Measurements from ENCODE around the gene TMEM87A.

TMEM87A gene

DNA sequence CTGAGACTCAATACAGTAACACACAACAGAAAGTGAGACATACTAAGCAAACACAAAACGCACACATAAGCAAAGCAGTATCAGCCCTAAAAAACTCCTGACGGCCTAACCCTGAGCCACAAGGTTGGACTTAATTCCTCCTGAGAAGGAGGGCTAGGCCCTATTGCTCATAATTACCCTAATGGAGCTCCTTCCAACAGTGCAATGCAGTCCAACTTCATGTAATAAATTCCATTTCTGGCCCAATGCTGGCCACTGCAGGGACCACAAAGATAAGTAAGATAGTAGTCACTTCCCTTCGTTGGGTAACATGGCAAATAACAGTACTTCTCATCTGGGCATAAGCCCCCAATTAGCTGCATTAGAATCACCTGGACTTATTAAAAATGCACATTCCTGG is 69.3 kb downstream of the TMEM87A start:
- DNase-seq (ENCODE audit: low read depth) = peak; percentile 3

DNA sequence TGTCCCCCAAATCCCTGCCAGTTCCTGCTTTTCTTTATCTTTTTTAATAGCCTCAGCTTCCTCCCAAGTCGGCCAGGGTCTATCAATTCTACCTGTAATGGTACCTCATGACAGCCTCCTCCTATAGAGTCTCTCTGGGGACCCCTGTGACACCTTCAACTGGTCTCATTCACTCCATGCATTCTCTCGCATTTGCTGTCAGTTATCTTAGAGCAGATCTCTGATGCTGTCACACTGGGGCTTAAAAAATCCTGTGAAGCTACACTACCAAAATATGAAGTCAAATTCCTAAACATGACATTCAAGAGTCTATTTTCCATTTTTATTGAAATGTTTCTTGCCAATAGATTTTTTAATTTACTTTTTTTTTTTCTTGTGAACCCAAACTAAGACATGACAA is 70.6 kb downstream of the TMEM87A start:
- DNase-seq (ENCODE audit: low read depth) = no peak

DNA sequence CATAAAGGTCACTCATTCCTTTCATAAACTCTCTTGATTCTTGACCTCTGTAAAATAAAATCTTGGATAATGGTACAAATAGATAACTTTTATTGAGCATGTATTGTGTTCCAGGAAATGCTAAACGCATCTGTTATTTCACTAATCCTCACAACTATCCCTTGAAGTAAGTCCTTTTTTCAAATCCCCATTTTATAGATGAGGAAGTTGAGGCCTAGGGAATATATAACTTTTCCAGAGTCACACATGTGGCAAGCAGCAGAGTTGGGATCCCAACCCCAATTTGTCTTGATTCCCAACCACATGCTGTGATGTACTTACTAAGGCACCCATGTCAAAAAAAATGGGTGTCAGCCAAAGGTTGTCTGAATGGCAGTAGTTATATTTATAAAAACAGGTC is 71.4 kb downstream of the TMEM87A start:
- DNase-seq (ENCODE audit: low read depth) = no peak

DNA sequence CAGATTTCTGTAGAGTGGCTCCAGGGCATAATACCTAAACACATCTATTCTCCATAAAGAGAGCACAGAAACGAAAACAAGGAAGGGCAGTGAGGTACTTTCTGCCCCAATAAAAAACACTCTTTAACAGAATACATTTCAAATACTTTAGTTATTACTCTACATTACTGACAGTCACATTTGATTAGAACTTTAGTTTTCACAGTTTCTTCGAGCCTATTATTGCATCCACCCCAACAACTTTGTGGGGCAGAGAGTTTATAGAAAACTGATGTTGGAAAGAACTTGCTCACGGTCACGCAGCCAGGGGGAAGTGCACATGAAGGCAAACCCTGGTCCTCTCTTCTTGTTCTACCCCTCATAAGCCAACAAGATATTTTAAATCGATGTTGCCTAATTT is 74.1 kb downstream of the TMEM87A start:
- no peak for DNase-seq (ENCODE audit: low read depth)

DNA sequence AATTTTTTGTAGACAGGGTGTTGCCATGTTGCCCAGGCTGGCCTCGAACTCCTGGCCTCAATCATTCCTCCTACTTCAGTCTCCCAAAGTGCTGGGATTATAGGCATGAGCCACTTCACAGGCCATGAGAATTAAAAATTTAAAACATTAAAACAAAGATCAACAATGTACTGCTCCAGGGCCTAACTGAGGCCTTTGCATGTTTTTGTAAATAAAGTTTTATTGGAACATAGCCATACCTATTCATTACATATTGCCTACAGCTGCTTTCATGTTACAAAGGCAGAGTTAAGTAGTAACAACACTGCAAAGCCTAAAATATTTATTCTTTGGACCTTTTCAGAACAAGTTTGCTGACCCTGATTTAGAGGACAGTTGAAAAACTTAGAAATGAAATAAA is 74.7 kb downstream of the TMEM87A start:
- no peak for DNase-seq (ENCODE audit: low read depth)

DNA sequence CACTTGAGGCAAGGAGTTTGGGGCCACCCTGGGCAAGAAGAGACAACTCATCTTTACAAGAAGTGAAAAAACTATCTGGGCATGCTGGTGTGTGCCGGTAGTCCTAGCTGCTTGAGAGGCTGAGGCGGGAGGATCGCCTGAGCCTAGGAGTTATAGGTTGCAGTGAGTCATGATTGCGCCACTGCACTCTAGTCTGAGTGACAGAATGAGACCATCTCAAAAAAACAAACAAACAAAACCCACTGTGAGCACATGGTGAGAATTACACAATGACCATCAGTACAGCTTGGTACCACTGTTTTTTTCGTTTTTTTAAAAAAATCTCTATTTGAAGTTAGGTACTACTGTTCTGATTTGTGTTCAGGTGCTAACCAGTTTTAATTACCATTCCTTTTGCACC is 78.7 kb downstream of the TMEM87A start:
- peak; percentile 86 for DNase-seq (ENCODE audit: low read depth)

DNA sequence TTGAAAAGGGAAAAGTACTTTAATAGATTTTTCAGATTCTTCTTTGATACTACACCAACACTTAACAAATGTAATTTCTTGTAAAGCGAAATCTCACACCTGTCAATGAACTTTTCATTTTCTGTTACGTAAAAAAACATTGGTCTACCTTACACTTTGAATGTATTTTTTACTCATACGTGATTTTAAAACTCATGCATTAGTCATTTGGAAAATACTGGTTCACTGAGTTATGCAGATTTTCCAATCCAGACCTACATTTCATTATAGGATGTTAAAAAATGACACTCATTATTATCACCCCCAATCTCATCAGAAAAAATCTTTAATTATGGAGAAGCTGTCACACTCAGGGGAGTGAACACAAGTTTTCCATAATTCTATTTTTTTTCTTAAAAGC is 79.8 kb downstream of the TMEM87A start:
- no peak for DNase-seq (ENCODE audit: low read depth)

DNA sequence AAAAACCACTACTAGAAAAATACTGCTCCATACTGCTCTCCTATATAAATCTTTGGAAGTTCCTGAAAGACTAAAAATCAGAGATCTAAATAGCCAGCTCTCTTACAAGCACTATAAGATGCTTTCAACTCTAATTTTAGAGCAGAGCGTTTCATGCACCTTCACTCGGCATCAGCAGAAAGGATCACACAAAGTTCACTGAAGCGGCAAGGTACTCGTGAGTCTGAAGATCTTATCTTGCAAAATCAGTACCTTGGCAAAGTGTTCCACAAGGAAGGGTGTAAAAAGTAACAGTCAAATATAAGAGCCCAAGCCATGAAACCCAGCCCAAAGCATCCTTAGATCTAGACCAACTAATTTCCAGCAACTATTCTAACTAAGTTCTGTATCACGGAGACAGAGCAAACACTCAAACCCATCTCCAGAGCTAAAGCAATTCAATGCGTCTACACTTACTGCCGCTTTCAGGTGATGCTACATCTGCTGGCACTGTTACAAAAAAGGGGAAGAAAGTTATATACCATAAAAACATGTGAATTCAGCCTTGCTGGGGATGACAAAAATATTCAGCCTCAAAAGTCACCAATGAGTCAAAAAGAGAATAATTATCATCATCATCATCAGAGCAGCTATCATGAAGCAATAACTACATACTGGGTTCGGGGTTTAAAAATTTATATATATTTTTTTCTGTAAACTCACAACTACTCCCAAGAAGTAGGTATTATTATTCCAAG is 81.5 kb downstream of the TMEM87A start:
- no peak for DNase-seq (ENCODE audit: low read depth)

DNA sequence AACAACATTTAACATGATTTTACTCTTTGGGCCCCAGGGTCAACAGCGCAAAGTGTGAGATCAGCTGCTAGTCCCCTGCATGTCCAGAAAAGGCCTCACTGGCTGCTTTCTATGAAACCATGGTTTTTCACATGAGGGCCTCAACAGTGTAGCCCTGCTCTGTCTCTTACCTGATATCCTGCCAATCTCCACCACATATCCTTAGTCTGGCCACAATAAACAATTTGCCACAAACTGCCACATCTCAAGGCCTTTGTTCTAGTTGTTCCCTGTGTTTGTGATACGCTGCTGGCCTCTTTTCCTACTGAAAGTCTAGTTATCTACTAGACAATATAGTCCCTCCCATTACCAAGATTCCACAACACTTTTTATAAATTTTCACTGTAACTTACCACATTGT is 82.9 kb downstream of the TMEM87A start:
- DNase-seq (ENCODE audit: low read depth) = no peak

DNA sequence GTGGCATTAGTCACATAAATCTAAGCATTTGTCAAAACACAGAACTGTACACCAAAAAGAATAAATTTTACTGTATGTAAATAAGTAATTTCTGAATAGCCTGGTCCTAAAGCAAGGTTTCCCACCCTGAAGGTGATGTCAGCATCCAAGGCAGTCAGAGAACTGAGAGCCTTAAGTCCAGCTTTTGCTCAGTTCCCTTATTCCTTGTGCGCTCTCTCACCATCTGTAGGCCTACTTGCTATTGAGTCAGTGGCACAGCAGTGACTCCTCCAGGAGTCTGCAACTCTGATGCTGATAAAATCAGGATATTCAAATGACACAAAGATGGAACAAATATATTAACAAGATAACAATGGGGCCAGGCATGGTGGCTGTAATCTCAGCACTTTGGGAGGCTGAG is 87.4 kb downstream of the TMEM87A start:
- DNase-seq (ENCODE audit: low read depth) = no peak

DNA sequence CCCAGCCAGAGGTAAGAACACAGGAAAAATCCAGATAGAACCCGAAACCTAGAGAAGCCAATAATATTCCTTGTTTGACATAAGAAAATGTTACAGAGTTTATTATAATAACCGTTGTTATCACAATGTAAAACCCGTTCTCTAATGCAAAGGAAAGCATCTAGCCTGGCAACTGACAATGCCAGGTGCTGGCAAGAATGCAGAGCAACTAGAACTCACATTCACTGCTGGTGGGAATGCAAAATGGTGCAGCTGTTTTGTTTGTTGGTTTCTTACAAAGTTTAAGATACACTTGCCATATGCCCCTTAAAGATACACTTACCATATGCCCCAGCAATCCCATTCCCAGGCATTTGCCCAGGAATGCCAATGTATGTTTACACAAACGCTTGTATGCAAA is 88.5 kb downstream of the TMEM87A start:
- no peak for DNase-seq (ENCODE audit: low read depth)

DNA sequence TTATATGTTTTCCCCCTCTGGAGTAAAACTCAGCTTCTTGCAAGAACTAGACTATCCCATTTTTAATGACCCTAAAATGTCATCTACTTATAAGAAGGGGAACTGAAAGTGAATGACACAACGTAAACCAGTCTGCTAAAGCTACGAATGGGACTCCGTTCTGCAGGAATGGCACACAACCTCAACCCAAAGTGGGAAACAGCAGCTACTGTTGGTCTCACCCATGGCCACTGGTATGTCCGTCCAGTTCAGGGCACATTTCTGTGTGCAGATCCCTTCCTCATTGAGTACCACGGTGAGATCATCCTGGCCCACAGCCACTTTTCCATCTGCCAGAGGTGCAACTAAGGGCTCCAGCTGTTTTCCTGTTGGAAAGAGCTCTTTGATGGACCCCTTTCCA is 88.9 kb downstream of the TMEM87A start:
- no peak for DNase-seq (ENCODE audit: low read depth)

DNA sequence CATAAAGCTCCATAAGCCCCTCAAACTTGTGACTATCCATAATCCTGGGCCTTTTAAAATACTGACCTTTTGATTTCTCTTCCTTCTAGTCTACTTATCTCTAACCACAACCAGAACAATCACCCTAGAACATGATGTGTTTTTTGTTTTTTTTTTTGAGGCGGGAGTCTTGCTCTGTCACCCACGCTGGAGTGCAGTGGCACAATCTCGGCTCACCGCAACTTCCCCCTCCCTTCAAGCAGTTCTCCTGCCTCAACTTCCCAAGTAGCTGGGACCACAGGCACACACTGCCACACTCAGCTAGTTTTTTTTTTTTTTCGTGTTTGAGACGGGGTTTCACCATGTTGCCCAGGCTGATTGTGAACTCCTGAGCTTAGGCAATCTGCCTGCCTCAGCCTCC is 90.3 kb downstream of the TMEM87A start:
- DNase-seq (ENCODE audit: low read depth) = no peak

DNA sequence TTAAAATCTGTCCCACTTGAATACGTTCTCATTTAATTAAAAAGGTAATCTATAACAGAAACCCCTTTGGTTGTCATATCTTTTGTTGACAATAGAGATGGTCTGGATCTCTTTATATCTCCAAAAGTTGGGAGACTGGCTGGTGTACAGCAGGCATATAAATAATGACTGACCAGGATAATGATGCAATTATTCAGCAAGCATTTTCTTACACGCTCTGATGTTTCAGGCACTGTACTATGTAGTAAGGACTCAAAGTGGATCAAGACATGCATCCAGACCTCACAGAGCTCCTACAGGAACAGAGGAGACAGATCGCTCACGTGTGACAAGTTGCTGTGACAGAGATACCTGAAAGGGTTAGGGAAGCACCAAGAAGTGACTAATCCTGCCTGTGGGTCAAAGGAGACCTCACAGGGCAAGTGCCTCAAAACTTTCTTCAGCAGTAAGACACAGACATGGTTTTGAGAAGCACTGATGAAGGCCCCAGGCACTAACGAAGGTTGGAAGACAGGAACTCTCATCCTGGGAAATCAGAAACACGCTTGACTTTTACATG is 90.8 kb downstream of the TMEM87A start:
- no peak for DNase-seq (ENCODE audit: low read depth)

DNA sequence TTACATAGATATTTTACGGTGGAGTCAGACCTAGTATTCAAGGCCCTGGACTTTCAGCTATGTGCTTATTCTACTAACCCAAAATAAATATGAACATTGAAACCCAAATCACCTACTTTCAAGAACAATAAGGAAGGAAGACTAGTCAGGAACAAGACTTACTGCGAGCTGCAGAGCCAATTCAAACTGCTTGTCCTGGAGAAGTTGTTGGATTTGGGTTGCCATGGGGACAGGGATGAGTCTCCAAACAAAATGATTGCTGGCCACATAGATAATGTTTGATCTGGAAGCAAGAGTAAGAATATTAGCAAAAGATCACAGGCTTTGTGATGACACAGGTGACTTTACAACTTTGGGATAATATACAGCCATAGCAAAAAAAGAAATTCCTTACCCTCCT is 95.2 kb downstream of the TMEM87A start:
- DNase-seq (ENCODE audit: low read depth) = no peak

DNA sequence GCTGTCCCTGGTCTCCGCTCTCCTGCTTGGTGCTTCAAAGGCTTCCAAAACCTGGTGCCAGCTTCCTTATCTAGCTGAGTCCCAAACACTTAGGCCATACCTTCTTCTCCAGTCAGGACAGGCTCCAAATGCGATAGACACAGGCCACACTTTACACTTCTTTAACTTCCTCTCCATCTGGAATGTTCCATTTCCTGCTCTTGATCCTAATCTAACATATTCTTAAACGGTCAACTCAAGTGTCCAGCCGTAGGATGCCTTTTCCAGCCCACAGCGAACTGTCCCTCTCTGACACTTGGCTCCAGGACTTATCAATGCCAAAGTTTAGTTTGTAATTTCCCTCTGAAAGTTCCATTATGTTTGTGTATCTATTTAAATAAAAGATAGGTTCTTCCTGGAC is 97.6 kb downstream of the TMEM87A start:
- DNase-seq (ENCODE audit: low read depth) = no peak

DNA sequence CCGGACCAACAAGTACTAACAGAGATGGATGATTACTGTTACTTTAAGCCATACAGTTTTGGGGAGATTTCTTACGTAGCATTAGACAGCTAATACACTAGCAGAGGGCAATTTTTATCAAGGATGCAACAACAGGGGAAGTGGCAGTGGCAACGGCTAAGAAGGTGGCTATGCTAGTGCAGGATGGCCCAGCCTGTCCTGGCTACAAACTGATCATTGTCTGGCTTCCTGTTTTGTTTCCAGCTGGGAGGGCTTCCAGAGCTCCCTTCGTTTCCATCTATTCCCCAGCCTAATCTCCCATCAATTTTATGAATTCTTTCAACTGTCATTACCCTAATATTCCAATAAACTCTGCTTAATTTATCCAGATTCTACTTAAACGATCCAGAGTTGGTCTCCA is 100.8 kb downstream of the TMEM87A start:
- DNase-seq (ENCODE audit: low read depth) = no peak

DNA sequence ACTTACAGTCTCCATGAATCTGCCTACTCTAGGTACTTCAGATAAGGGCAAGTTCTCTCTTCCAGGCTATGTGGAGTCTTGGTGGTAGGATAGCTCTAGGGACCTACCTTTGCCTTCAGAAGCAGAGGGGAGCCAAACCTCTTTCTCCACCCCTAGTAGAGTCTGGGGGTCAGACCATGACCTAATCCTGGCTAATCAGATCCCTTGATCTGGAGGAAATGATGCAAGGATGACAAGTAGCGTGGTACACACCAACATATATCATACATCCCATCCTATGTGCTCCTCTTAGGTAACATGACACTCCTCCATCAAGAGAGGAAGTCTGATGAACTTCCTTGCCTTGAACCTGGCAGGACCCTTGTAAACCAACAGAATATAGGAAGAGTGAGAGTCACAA is 101.4 kb downstream of the TMEM87A start:
- no peak for DNase-seq (ENCODE audit: low read depth)

DNA sequence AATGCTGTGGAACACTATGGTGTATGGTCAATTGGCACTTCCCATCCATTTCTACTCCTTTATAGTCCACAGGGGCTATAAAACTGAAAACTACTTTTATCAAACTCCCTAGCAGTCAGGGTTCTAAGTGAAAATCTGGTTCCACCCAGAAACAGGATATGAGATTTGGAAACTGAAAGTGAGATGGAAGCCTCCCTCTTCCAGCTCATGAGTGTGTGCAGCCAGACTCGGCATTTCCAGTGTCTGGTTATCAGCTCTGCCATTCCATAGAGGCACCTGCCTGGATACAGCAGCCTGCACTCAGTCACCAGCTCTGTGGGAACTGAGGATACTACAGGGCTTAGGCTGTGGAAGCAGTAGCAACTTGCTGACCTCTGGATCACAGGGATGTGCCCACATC is 102.1 kb downstream of the TMEM87A start:
- no peak for DNase-seq (ENCODE audit: low read depth)

DNA sequence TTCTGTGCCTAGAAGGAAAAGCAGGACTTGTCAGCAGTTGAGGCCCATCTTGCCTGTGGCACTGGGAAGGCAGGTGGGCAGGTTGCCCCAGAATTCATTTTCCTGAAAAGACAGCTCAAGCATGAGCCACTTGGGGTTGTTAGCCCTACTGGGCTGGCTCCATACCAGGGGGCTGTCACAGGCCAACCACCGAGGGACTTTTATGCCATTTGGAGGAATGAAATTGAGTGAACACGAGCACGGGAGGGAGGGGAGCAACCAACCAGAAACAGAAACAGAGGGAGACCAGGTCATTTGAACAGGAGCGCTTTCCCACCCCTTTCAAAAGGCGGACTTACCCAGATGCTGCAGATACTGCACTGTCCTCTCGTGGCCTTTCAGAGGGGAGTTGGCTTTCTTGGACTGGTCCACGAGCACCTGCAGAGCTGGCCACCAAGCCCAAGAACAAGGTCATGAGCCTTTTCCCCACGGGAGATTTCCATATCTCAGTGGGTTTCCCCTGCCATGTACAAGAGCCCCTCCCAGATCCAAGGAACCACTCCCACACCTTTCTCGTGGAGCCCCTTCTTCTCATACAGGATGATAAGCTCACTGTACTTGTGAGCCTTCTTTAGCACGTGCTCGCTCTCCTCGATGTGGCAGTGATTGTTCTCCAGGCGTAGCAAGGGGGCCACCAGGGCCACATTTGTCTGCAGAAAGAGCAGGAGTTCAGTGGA is 106.8 kb downstream of the TMEM87A start:
- no peak for DNase-seq (ENCODE audit: low read depth)

DNA sequence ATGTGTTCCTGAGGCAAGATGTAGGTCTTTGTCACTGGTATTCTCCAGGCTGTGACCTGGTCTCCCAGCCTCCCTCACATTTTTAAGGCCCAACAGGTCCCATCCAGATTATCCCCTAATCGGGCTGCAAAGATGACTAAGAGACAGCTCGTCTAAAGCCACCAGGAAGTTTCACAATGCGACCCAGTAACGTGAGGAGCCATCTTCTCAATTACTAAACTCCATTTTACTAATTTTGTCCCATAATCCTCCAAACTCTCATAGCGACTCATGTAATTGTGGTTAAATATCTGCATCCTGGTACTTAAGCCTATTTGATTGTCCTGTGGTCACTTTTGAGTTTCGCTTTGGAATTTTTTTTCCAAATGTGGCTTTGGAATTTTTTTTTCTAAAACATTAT is 108.1 kb downstream of the TMEM87A start:
- no peak for DNase-seq (ENCODE audit: low read depth)

DNA sequence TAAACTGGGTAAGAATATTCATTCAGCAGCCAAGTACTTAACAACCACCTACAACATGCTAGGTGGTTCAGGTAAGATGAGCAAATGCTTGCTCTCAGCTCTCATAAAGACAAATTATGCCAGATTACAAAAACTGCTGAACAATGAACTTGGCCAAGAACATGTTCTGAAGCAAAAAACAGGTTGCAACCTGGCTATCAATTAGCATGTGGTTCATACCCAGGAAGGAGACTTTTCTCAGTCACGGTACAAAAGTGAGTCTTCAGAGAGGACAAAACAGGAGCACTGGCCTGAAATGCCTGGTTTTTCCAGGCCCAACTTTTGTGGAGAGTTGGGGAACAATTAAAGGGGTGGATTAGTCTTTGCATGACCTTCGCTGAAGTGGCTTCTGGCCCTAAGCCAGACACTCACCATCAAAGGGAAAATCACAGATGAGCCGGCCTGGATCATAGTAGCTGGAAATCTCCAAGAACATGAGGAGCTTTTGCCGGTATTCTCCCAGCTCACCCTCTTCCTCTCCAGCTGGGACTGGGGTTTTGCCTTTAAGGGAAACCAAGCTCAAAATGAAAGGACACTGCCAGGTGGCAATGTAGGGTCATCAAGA is 109.2 kb downstream of the TMEM87A start:
- no peak for DNase-seq (ENCODE audit: low read depth)

DNA sequence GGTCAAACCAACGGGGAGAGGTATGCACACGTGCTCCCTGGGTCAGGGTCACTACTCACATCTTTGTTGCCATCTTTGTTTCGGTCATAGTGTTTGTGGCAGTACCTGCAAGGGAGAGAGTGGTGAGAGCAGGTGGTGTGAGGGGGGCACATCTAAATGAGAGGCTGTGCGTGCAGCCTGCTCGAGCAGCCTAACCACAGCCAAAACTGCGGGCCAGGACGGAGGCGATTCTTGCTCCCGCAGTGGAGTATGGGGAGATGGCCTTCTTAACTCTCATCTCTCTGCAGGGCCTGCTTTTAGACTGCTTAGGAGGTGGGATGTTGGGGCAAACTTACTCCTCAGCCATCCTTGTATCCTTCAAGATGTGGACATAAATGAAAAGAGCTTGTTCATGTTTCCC is 109.9 kb downstream of the TMEM87A start:
- no peak for DNase-seq (ENCODE audit: low read depth)
